Activated CD4-positive, alpha-beta T cell treated with anti-CD3 and anti-CD28 coated beads, Interleukin-2, amount 50 U/mL, for 1 hour (primary cell): Measurements from ENCODE around the gene AHSP.
"Not testable (repeated sequence)": the region's sequence is repeated elsewhere in the genome, so short reads cannot be mapped to it uniquely, and the experiment has no call there.

ENCODE experiments used
- DNase-seq: peaks from one replicate; pipeline ENCODE4 v3.0.0-alpha.2; 2020

Gene AHSP

DNA sequence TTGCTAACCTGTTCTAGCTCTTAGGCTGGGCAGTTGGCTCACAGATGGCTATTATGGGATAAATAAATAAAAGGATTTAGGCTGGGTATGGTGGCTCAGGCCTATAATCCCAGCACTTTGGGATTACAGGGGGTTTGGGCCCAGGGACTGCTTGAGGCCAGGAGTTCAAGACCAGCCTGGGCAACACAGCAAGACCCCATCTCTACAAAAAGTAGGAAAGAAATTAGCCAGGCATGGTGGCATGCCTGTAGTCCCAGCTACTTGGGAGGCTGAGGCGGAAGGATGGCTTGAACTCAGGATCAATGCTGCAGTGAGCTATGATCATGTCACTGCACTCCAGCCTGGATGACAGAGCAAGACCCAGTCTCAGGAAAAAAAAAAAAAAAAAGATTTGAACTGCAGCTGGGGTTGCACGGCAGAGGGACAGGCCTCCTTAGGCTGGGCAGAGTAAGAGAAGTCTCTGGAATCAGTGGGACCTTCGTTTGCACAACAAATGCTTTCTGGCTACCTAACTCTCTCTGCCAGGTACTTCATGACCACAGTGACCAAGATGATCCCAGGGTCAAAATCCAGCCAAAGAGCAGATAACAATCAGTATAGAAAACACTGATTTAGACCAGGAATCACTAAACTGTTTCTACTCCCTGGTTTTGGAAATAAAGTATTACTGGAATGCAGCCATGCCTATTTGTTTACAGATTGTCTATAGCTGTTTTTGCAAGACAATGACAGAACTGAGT, 26.3 kb upstream of the AHSP start:
- DNase-seq: no peak

DNA sequence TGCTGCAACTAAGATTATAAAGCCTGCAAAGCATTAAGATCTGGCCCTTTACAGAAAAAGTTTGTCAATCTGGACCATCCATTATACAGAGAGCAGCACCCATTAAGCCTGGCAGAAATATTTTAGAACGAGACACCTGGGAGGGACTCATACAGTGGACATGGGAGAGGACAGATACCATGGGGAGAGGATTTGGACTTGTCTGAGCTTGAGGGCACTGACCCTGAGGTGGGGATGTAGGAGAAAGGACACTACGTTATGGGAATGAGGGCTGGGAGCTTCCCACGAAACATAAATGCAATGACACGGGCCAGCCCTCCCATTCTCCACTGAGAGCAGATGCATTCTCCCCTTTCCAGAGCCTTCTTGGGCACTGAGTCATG, 25.7 kb upstream of the AHSP start:
- DNase-seq: no peak

- DNase-seq: no peak
Measured at GRCh38 chr16:31502981-31503380, 24.7 kb upstream of the AHSP start.

DNA sequence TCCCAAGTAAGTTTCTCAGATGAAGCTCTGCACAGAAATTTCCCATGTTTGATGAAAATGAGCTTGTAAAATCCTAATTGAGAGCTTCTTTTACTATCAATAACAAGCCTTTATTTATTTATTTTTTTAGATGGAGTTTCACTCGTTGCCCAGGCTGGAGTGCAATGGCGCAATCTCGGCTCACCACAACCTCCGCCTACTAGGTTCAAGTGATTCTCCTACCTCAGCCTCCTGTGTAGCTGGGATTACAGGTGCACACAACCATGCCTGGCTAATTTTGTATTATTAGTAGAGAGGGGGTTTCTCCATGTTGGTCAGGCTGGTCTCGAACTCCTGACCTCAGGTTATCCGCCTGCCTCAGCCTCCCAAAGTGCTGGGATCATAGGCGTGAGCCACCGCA, 24.1 kb upstream of the AHSP start:
- DNase-seq: not testable (repeated sequence)

DNA sequence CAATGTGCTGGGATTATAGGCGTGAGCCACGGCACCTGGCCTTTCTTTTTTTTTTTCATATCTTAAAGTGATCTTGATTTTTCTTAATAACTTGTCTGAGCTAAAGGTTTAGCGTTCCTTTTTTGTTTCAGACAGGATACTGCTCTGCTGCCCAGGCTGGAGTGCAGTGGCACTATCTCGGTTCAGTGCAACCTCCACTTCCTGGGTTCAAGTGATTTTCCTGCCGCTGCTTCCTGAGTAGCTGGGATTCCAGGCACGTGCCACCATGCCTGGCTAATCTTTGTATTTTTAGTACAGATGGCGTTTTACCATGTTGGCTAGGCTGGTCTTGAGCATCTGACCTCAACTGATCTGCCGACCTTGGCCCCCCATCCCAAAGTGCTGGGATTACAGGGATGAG, 23.5 kb upstream of the AHSP start:
- DNase-seq: no peak

DNA sequence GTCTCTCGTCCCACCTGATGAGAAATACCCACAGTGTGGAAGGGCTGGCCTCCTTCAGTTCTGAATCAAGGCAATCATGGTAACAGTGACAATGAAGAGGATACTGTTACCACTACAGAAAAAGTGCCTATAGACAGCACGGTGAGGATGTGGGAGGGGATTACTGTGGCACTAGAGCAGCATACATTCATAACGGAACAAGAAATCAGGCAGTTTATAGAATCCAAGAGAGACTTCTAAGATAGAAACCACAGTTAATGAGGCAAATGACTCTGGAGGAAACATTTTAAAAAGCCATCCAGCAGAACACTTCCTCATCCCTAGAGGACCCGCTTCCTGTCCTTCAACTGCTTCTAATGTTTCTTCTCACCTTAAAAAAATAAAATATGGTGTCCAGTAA, 22.2 kb upstream of the AHSP start:
- no peak for DNase-seq

GRCh38 chr16:31507617-31507928, 20.1 kb upstream of the AHSP start:
- peak; percentile 14 for DNase-seq

DNA sequence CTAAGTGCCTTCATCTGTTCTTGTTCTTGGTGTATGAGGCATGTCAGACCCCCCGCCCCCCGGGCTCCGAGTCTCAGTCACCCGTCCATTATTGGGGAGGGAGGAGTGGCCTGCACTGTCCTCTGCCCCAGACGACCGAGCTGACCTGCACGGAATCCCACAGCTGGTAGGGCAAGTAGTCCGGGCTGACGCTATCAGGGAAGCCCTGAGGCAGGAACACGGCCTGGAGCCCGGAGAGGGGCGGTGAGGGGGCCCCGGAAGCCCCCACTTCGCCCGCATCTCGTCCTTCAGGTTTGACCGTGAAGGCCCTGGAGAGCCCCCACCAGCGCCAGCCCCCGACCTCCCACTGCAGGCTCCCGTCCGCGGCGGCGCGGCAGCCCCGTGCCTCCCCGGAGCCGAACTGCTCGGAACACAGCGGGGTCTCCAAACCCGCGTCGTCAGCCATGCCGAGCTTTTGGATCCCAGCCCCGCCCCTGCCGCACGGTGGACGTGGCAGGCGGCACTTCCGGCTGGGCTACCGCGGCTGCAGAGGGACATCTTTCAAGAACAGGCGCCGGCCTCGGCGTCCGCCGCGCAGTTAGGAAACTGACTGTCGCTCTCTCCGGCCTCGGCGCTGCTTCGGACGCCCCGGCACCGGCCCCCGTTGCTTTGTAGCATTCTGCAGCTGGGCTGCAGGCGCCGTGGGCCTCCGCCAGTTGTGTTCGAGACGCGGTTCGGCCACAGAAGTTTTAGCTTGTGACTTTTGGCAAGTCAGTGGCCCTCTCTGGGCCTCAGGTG, 19.6 kb upstream of the AHSP start, which contains the start of gene RUSF1:
TSS of gene RUSF1 (minus strand) at position 463 of the 777 bp plus-strand sequence. CDS start at position 445, 18 bp downstream.
- DNase-seq: peak; percentile 75

GRCh38 chr16:31508706-31509195, 18.9 kb upstream of the AHSP start:
- no peak for DNase-seq

DNA sequence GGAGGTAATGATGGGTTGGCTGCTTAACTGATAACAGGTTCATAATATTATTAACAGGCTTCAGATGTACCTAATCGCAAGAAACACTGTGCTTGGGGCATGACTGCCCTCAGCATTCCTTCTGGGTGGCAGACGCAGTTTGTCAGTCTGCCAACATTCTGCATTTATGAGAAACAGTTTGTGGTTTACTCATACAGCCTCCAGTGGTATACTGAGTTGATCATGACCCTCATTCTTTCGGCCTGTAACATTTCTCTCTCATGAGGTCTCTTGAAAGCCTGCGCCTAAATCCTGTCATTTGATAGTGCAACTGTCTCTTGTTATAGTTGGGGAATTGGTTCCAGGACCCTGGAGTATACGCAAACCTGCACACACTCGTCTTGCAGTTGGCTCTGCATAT, 14.6 kb upstream of the AHSP start:
- DNase-seq: no peak

GRCh38 chr16:31513884-31514283, 13.8 kb upstream of the AHSP start:
- DNase-seq: no peak

- no peak for DNase-seq
Measured at GRCh38 chr16:31517800-31518402, 9.8 kb upstream of the AHSP start.

DNA sequence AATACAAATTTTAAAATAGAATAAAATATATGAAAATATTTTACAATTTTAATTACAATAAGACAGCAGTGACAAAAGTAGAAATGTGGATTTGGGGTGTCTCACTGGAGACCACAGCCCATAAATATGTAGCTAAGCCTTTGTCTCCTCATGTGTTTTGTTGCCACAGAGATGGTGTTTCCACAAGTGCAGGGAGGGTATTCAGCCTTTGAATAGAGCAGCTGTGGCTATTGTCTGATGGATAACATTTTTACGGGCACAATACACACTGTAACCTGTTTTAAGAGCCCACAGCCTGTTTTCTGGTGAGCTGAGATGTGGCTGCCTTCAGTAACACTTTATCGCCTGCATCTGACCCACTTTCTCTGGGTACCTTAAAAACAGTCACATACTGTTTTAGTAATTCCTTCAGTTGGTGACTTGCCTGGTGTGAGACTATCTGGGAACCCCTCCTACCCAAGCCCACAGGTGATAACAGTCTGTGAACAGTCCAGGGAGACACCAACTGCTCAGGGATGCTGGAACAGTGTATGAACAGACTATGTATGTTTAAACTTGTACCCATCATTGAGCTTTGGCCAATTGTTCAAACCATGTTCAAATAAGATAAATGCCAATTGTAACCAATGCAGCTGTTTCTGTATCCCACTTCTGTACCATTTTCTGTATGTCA, 7.8 kb upstream of the AHSP start:
- no peak for DNase-seq

GRCh38 chr16:31521368-31521767, 6.3 kb upstream of the AHSP start:
- no peak for DNase-seq

GRCh38 chr16:31522071-31522470, 5.6 kb upstream of the AHSP start:
- DNase-seq: no peak

GRCh38 chr16:31523768-31524167, 3.9 kb upstream of the AHSP start:
- DNase-seq: not testable (repeated sequence)

- no peak for DNase-seq
Measured at GRCh38 chr16:31525113-31525512, 2.6 kb upstream of the AHSP start.

GRCh38 chr16:31528523-31529107, 915 bp downstream of the AHSP start:
- no peak for DNase-seq

DNA sequence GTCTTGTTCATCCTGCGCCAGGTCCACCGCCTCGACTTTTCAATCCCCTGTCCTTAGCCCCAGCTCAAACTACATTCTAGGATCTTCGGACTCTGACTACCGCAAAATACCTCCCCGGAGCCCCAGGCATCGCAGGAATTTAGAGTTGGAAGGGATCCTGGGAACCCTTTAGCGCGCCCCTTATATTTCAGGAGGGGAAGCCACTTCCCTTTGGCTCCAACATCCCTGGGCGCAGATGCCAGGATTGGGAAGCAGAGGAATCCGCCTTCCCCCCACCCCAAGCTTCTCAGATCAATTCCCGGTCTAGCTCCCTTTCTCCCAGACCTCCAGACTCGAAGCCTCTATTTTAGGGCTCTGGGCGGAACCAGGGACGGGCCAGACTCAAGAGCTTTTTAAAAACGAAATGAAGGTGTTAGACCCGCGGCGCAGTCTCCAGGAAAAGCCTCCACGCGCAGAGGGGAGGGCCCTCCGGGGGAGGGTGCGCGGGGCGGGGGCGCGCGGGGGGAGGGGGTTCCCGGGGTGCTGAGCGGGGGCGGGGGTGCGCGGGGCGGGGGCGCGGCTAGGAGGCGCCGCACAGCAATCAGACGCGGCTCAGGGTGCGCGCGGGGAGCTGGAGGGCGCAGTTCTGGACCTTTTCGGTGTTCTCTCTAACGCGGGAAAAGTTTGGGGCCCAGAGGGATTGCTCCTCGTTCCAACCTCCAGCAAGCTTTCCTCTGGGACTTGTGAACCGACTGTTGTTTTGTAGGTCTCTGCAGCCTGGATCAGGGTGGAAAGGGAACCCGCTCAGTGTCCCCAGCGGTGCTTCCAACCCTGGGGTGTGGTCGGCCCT, 1.6 kb downstream of the AHSP start:
- DNase-seq: peak; percentile 5

- DNase-seq: no peak
Measured at GRCh38 chr16:31529937-31530312, 2.2 kb downstream of the AHSP start.

DNA sequence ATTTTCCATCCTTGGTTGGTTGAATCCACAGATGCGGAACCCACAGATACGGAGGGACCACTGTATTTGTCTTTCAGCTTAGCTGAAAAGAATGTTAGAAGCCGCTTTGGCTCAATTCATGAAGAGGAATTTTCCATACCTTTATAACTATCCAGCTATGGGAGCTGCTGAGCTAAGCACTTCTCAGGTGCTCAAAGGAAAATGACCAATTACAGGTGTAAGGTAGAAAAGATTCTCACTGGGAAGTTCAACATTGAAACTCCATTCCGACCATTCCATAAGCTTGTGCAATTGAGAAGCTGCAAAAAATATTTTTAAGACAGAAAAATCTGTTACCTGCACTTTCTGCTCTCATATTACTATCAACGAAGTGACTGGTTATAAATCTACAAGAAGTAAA, 2.7 kb downstream of the AHSP start:
- DNase-seq: no peak

GRCh38 chr16:31531096-31531495, 3.4 kb downstream of the AHSP start:
- DNase-seq: no peak
